HepG2 (cell line): ENCODE data around the gene ELAVL3. TPM values are rescaled to one million over a fixed set of nuclear protein-coding genes. Genes with fewer than 3 reads are reported as not detected.

Experiments
- ATAC-seq: fragments of 200-7000 bp; cut with Tn5 transposase; 3 replicates; pipeline ENCODE4 v1.9.1; 2020; ENCODE audit warnings: mild to moderate bottlenecking, moderate library complexity
- BruUV-seq: library from RNA; stranded (reverse); fragments of 400-500 nt; replicated peaks from 2 replicates; lab custom pipeline; 2021; lab: Mats Ljungman, UMichigan
- CTCF ChIA-PET: fragments of 300-600 bp; formaldehyde crosslinking; extraction: SDS; loops from one replicate; lab custom pipeline; 2021; ENCODE audit warnings: low total read pairs, inconsistent platforms, low intra/inter-chr PET ratio; lab: Yijun Ruan, JAX
- POLR2A ChIA-PET: fragments of 350-600 bp; sonication (Branson Sonifier 250); formaldehyde crosslinking; loops from one replicate; lab custom pipeline; 2020; ENCODE audit warnings: antibody characterized with exemption, inconsistent platforms; lab: Yijun Ruan, JAX
- DNase-seq: peaks from one replicate; pipeline ENCODE4 v3.0.0-alpha.2; 2015; ENCODE audit warnings: low spot score
- FAIRE-seq: peaks from 3 replicates; lab custom pipeline; 2011; peaks lifted over from hg19 to GRCh38; lab: Jason Lieb, UNC
- H2AFZ ChIP-seq: one replicate; pipeline ENCODE4 v1.6.1; 2011; ENCODE audit warnings: low read length, inconsistent platforms
- H3K27ac ChIP-seq: fragments of 300-600 bp; 3 replicates; pipeline ENCODE4 v1.8.0; 2011; ENCODE audit warnings: mixed run types, mild to moderate bottlenecking, mixed read lengths, low read length, inconsistent platforms; ENCODE audit not compliant: insufficient read depth; ENCODE audit errors: extremely low read length
- H3K27me3 ChIP-seq, 2 experiments: fragments of 200-600 bp in 1 of 2; 2 replicates in 1 of 2; 3 replicates in 1 of 2; pipeline versions ENCODE4 v1.6.0 to v1.8.0; 2011; ENCODE audit warnings: low read length in 2 of 2, mild to moderate bottlenecking in 2 of 2, moderate library complexity in 2 of 2, inconsistent platforms in 1 of 2; ENCODE audit not compliant: insufficient read depth in 2 of 2, control insufficient read depth in 1 of 2
- H3K36me3 ChIP-seq, 2 experiments: fragments of 200-600 bp in 1 of 2; replicated peaks in 1 of 2; 2 replicates in 1 of 2; 3 replicates in 1 of 2; pipeline versions ENCODE4 v1.5.1 to v1.8.0; 2011; ENCODE audit warnings: low read length in 2 of 2, inconsistent platforms in 1 of 2; ENCODE audit not compliant: insufficient read depth in 2 of 2, control insufficient read depth in 1 of 2
- H3K4me1 ChIP-seq: 2 replicates; pipeline ENCODE4 v1.5.1; 2012; ENCODE audit warnings: low read length, inconsistent platforms; ENCODE audit not compliant: insufficient read depth
- H3K4me2 ChIP-seq: 2 replicates; pipeline ENCODE4 v1.6.0; 2011; ENCODE audit warnings: low read depth, low read length, inconsistent platforms
- H3K4me3 ChIP-seq, 3 experiments: fragments of 200-600 bp in 1 of 3; sonication (generic), shearing (Covaris generic) in 1 of 3; replicated peaks in 1 of 3; 2 replicates each; pipeline ENCODE4 v1.5.1; 2011 to 2016; ENCODE audit warnings: low read length in 3 of 3, inconsistent platforms in 2 of 3, low read depth in 2 of 3, mild to moderate bottlenecking in 2 of 3, control low read depth in 1 of 3, mixed read lengths in 1 of 3; ENCODE audit not compliant: insufficient read depth in 1 of 3
- H3K79me2 ChIP-seq: one replicate; pipeline ENCODE4 v1.6.1; 2011; ENCODE audit warnings: low read length, inconsistent platforms; ENCODE audit not compliant: insufficient read depth
- H3K9ac ChIP-seq: 2 replicates; pipeline ENCODE4 v1.6.0; 2011; ENCODE audit warnings: mild to moderate bottlenecking, low read depth, low read length, inconsistent platforms; ENCODE audit not compliant: insufficient read depth
- H3K9me3 ChIP-seq: 2 replicates; pipeline ENCODE4 v1.5.1; 2012; ENCODE audit warnings: mild to moderate bottlenecking, low read length
- H4K20me1 ChIP-seq: 2 replicates; pipeline ENCODE4 v1.6.0; 2011; ENCODE audit warnings: inconsistent platforms, mild to moderate bottlenecking, low read length, moderate library complexity; ENCODE audit not compliant: insufficient read depth
- REXO4 ChIP-seq: sonication (generic); formaldehyde crosslinking; IDR thresholded peaks from 2 replicates; pipeline ENCODE4 v1.8.0; 2022; ENCODE audit warnings: missing genetic modification reagents, mild to moderate bottlenecking, borderline replicate concordance
- SP1 ChIP-seq, 2 experiments: fragments of 450-650 bp in 1 of 2; sonication (generic) in 1 of 2; formaldehyde crosslinking in 1 of 2; IDR thresholded peaks; 2 replicates each; pipeline versions ENCODE4 v1.4.0 to v1.6.1; 2016 to 2020; ENCODE audit warnings: missing genetic modification reagents in 1 of 2
- STAG1 ChIP-seq: sonication (generic); formaldehyde crosslinking; IDR thresholded peaks from 2 replicates; pipeline ENCODE4 v1.4.0; 2020; ENCODE audit warnings: missing genetic modification reagents
- ZBTB7A ChIP-seq: sonication (generic); formaldehyde crosslinking; IDR thresholded peaks from 2 replicates; pipeline ENCODE4 v1.8.0; 2022; ENCODE audit warnings: mild to moderate bottlenecking, missing genetic modification reagents
- ZFP90 ChIP-seq: sonication (generic); formaldehyde crosslinking; IDR thresholded peaks from 2 replicates; pipeline ENCODE4 v1.8.0; 2022; ENCODE audit warnings: missing genetic modification reagents, mild to moderate bottlenecking, inconsistent platforms, borderline replicate concordance
- ZNF543 ChIP-seq: sonication (generic); formaldehyde crosslinking; IDR thresholded peaks from 2 replicates; pipeline ENCODE4 v1.4.0; 2020; ENCODE audit warnings: mild to moderate bottlenecking, missing genetic modification reagents
- ZSCAN30 ChIP-seq: sonication (generic); formaldehyde crosslinking; IDR thresholded peaks from 2 replicates; pipeline ENCODE4 v1.5.0; 2020; ENCODE audit warnings: mild to moderate bottlenecking, missing genetic modification reagents
- WGBS: methylation state at CpG from one replicate; pipeline ENCODE4 v1.1.6; 2017; ENCODE audit warnings: low lambda C conversion rate; 5-methylcytosine and 5-hydroxymethylcytosine counted together
- in situ Hi-C: cut with HindIII; loops from 2 replicates; pipeline ENCODE4 v1.10.0; 2017; ENCODE audit warnings: low pct_unique_long_range_greater_than_20kb; ENCODE audit not compliant: extremely low pct_ligation_motif_present
- intact Hi-C: fragments of 100-400 bp; cut with micrococcal nuclease; formaldehyde crosslinking; loops from one replicate; pipeline ENCODE4 v1.10.0; 2022; ENCODE audit not compliant: unreplicated experiment
- polyA plus RNA-seq, 8 experiments: library from polyadenylated mRNA; depleted of rRNA in 3 of 8; stranded (reverse) in 7 of 8; unstranded in 1 of 8; fragments of >200 nt; fragmentation: Illumina TruSeq in 4 of 8; extraction: Trizol in 4 of 8; gene quantifications; 2 replicates each; pipeline versions ENCODE4 v1.2.1 to v1.2.3, GENCODE V29; 2011 to 2016; ENCODE audit warnings: low read depth in 4 of 8, missing spikeins in 1 of 8, mixed read lengths in 1 of 8; ENCODE audit not compliant: insufficient read depth in 1 of 8
- total RNA-seq, 5 experiments: library from RNA; depleted of rRNA; stranded (reverse); fragments of >200 nt; fragmentation: Illumina TruSeq; extraction: Trizol; gene quantifications; 2 replicates each; pipeline ENCODE4 v1.2.3, GENCODE V29; 2016; ENCODE audit warnings: low read depth in 1 of 5
- TF ChIP-seq, protein P1 (sequence below): sonication (generic); formaldehyde crosslinking; IDR thresholded peaks from 2 replicates; pipeline ENCODE4 v1.9.0; 2022; ENCODE audit warnings: low read depth, missing genetic modification reagents
- TF ChIP-seq, protein P2 (sequence below), 2 experiments: fragments of 450-650 bp in 1 of 2; sonication (generic) in 1 of 2; formaldehyde crosslinking; IDR thresholded peaks; 2 replicates each; pipeline versions ENCODE4 v1.5.0 to v1.8.0; 2020 to 2022; ENCODE audit warnings: mild to moderate bottlenecking in 1 of 2, missing genetic modification reagents in 1 of 2
- TF ChIP-seq, protein P3 (sequence below): sonication (generic); formaldehyde crosslinking; IDR thresholded peaks from 2 replicates; pipeline ENCODE4 v1.5.0; 2020; ENCODE audit warnings: mild to moderate bottlenecking, missing genetic modification reagents, borderline replicate concordance
- TF ChIP-seq, protein P4 (sequence below): sonication (generic); formaldehyde crosslinking; conservative IDR thresholded peaks from 2 replicates; pipeline ENCODE4 v1.4.0; 2020; ENCODE audit warnings: missing genetic modification reagents

The ELAVL3 gene
- total and polyA plus RNA-seq, 2 of the 13 experiments (the other 11 are each of a cell fraction or from before 2014, with no cell fraction given) = 0.03 TPM; not detected in 1

DNA sequence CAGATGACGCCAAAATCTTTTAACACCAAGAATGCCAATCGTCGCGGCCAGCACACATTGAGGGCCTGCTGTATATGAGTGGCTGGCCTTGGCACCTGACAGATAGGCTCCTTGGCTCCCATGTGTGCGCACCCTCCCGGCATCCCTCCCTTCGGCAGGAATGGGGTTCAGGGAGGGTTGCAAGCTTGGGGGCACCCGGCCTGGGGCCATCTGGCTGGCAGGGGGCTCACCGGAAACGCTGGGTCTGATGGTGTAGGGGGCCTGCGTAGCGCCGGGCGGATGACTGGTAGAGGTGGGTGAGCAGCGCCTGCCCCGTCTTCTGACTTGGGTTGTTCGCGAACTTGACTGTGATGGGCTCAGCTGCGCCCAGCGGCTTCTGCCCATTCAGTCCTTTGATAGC is 23.0 kb downstream of the ELAVL3 start:
- no TSS peak for BruUV-seq
- TF ChIP-seq, protein P1, sequence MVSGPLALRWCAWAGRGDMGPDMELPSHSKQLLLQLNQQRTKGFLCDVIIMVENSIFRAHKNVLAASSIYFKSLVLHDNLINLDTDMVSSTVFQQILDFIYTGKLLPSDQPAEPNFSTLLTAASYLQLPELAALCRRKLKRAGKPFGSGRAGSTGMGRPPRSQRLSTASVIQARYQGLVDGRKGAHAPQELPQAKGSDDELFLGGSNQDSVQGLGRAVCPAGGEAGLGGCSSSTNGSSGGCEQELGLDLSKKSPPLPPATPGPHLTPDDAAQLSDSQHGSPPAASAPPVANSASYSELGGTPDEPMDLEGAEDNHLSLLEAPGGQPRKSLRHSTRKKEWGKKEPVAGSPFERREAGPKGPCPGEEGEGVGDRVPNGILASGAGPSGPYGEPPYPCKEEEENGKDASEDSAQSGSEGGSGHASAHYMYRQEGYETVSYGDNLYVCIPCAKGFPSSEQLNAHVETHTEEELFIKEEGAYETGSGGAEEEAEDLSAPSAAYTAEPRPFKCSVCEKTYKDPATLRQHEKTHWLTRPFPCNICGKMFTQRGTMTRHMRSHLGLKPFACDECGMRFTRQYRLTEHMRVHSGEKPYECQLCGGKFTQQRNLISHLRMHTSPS (CRISPR knock-in tag) = no peak
- no peak for TF ChIP-seq ZBTB7A (CRISPR knock-in tag)
- TF ChIP-seq SP1 (IDR thresholded peaks at IDR 0.05) = no peak
- no peak for TF ChIP-seq SP1 (CRISPR knock-in tag; IDR thresholded peaks at IDR 0.05)
- TF ChIP-seq STAG1 (CRISPR knock-in tag) = no peak
- TF ChIP-seq, protein P2, sequence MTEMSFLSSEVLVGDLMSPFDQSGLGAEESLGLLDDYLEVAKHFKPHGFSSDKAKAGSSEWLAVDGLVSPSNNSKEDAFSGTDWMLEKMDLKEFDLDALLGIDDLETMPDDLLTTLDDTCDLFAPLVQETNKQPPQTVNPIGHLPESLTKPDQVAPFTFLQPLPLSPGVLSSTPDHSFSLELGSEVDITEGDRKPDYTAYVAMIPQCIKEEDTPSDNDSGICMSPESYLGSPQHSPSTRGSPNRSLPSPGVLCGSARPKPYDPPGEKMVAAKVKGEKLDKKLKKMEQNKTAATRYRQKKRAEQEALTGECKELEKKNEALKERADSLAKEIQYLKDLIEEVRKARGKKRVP (CRISPR knock-in tag; IDR thresholded peaks at IDR 0.05) = no peak
- TF ChIP-seq, protein P3, sequence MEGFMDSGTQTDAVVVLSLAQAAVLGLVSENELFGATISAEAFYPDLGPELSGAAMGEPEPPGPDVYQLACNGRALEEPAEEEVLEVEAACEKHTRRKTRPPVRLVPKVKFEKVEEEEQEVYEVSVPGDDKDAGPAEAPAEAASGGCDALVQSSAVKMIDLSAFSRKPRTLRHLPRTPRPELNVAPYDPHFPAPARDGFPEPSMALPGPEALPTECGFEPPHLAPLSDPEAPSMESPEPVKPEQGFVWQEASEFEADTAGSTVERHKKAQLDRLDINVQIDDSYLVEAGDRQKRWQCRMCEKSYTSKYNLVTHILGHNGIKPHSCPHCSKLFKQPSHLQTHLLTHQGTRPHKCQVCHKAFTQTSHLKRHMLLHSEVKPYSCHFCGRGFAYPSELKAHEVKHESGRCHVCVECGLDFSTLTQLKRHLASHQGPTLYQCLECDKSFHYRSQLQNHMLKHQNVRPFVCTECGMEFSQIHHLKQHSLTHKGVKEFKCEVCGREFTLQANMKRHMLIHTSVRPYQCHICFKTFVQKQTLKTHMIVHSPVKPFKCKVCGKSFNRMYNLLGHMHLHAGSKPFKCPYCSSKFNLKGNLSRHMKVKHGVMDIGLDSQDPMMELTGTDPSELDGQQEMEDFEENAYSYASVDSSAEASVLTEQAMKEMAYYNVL (CRISPR knock-in tag) = no peak
- TF ChIP-seq ZSCAN30 = no peak
- no peak for TF ChIP-seq ZNF543
- no peak for TF ChIP-seq REXO4 (CRISPR knock-in tag)
- TF ChIP-seq, protein P4, sequence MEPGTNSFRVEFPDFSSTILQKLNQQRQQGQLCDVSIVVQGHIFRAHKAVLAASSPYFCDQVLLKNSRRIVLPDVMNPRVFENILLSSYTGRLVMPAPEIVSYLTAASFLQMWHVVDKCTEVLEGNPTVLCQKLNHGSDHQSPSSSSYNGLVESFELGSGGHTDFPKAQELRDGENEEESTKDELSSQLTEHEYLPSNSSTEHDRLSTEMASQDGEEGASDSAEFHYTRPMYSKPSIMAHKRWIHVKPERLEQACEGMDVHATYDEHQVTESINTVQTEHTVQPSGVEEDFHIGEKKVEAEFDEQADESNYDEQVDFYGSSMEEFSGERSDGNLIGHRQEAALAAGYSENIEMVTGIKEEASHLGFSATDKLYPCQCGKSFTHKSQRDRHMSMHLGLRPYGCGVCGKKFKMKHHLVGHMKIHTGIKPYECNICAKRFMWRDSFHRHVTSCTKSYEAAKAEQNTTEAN (CRISPR knock-in tag) = no peak
- no peak for TF ChIP-seq ZFP90 (CRISPR knock-in tag)

More for the DNA sequence above, 23.0 kb downstream of the ELAVL3 start:
- CTCF ChIA-PET = no interaction called here
- H3K9ac ChIP-seq = no peak overlapping the region
- ATAC-seq (no peak), DNase-seq (no peak), FAIRE-seq (no peak)
- POLR2A ChIA-PET = no interaction called here
- no peaks in the 10 kb centered on the region for H3K9me3 ChIP-seq
- H3K4me2 ChIP-seq = no peak overlapping the region
- H3K27ac ChIP-seq = no peak overlapping the region
- H2AFZ ChIP-seq = no peak overlapping the region
- intact Hi-C loops = no loop called here
- no peak overlapping the region for H3K4me3 ChIP-seq
- H4K20me1 ChIP-seq = no peaks in the 10 kb centered on the region
- peaks cover 1 to 12% of the 10 kb centered on the region in 2 experiments; a peak in 2 of 5 replicates for H3K27me3 ChIP-seq
- no peaks in the 10 kb centered on the region for H3K79me2 ChIP-seq
- in situ Hi-C loops = loop anchor here (10.0 kb wide), 1 partner anchor 173 kb away; no protein-coding TSS in a partner anchor
- WGBS = 72% methylated on average over 11 of the region's 20 CpGs
- H3K36me3 ChIP-seq = no peaks in the 10 kb centered on the region
- peaks cover 16% of the 10 kb centered on the region for H3K4me1 ChIP-seq
